H9 (cell line): Measurements from ENCODE around the gene MEP1A. TPM values are rescaled to one million over a fixed set of nuclear protein-coding genes. Genes with fewer than 3 reads are reported as not detected.

Experiments
- DNase-seq: peaks from one replicate; pipeline ENCODE4 v3.0.0-alpha.2; 2017
- H2AFZ ChIP-seq: one replicate; pipeline ENCODE4 v1.6.1; 2013; ENCODE audit warnings: mild to moderate bottlenecking, low read length, control low read depth, moderate library complexity
- H2AK5ac ChIP-seq: 2 replicates; pipeline ENCODE4 v1.6.1; 2013; ENCODE audit warnings: low read length, control low read depth, mixed read lengths; ENCODE audit not compliant: insufficient read length
- H2BK120ac ChIP-seq: one replicate; pipeline ENCODE4 v1.6.1; 2013; ENCODE audit warnings: low read depth, mild to moderate bottlenecking, low read length, control low read depth, inconsistent platforms; ENCODE audit not compliant: poor library complexity, severe bottlenecking
- H2BK12ac ChIP-seq: 2 replicates; pipeline ENCODE4 v1.6.1; 2013; ENCODE audit warnings: low read length, control low read depth, mixed read lengths, low read depth; ENCODE audit not compliant: insufficient read length
- H2BK15ac ChIP-seq: 2 replicates; pipeline ENCODE4 v1.6.1; 2013; ENCODE audit warnings: low read depth, low read length, control low read depth
- H2BK20ac ChIP-seq: one replicate; pipeline ENCODE4 v1.6.1; 2013; ENCODE audit warnings: low read depth, mild to moderate bottlenecking, low read length, control low read depth, inconsistent platforms; ENCODE audit not compliant: poor library complexity, severe bottlenecking
- H2BK5ac ChIP-seq: 2 replicates; pipeline ENCODE4 v1.6.1; 2013; ENCODE audit warnings: low read length, control low read depth, mixed read lengths; ENCODE audit not compliant: insufficient read length
- H3K14ac ChIP-seq: 2 replicates; pipeline ENCODE4 v1.6.1; 2013; ENCODE audit warnings: low read length, control low read depth; ENCODE audit not compliant: insufficient read depth
- H3K18ac ChIP-seq: 2 replicates; pipeline ENCODE4 v1.6.1; 2013; ENCODE audit warnings: low read depth, mild to moderate bottlenecking, mixed read lengths, low read length, control low read depth; ENCODE audit not compliant: insufficient read length
- H3K23ac ChIP-seq: 2 replicates; pipeline ENCODE4 v1.6.1; 2013; ENCODE audit warnings: low read length, control low read depth, mixed read lengths, low read depth; ENCODE audit not compliant: insufficient read length
- H3K23me2 ChIP-seq: 2 replicates; pipeline ENCODE4 v1.6.1; 2013; ENCODE audit warnings: low read depth, mild to moderate bottlenecking, mixed read lengths, low read length, control low read depth; ENCODE audit not compliant: insufficient read length, poor library complexity, severe bottlenecking
- H3K27ac ChIP-seq: 2 replicates; pipeline ENCODE4 v1.5.1; 2013; ENCODE audit warnings: low read length, control low read depth, mixed read lengths, low read depth; ENCODE audit not compliant: insufficient read length
- H3K27me3 ChIP-seq: 2 replicates; pipeline ENCODE4 v1.6.1; 2013; ENCODE audit warnings: low read length, control low read depth, inconsistent platforms; ENCODE audit not compliant: insufficient read depth
- H3K4ac ChIP-seq: 2 replicates; pipeline ENCODE4 v1.6.1; 2013; ENCODE audit warnings: low read depth, mild to moderate bottlenecking, control low read depth, inconsistent platforms, low read length, moderate library complexity
- H3K4me1 ChIP-seq: 2 replicates; pipeline ENCODE4 v1.6.1; 2013; ENCODE audit warnings: low read length, control low read depth, inconsistent platforms; ENCODE audit not compliant: insufficient read depth
- H3K4me2 ChIP-seq: 2 replicates; pipeline ENCODE4 v1.6.1; 2013; ENCODE audit warnings: low read length, control low read depth, mixed read lengths; ENCODE audit not compliant: insufficient read length, insufficient read depth
- H3K56ac ChIP-seq: 2 replicates; pipeline ENCODE4 v1.6.1; 2013; ENCODE audit warnings: low read depth, mild to moderate bottlenecking, mixed read lengths, low read length, control low read depth; ENCODE audit not compliant: insufficient read length
- H3K79me1 ChIP-seq: 2 replicates; pipeline ENCODE4 v1.6.1; 2013; ENCODE audit warnings: low read depth, mild to moderate bottlenecking, moderate library complexity, low read length, control low read depth, inconsistent platforms; ENCODE audit not compliant: insufficient read depth, poor library complexity, severe bottlenecking
- H3K79me2 ChIP-seq: 2 replicates; pipeline ENCODE4 v1.6.1; 2013; ENCODE audit warnings: low read length, control low read depth, inconsistent platforms; ENCODE audit not compliant: insufficient read depth
- H3K9ac ChIP-seq: 2 replicates; pipeline ENCODE4 v1.6.1; 2013; ENCODE audit warnings: low read length, control low read depth, mixed read lengths; ENCODE audit not compliant: insufficient read length; ENCODE audit errors: extremely low read depth
- H3K9me3 ChIP-seq: one replicate; pipeline ENCODE4 v1.6.1; 2013; ENCODE audit warnings: low read depth, low read length, inconsistent platforms; ENCODE audit not compliant: control insufficient read depth
- H3T11ph ChIP-seq: one replicate; pipeline ENCODE4 v1.6.1; 2013; ENCODE audit warnings: mild to moderate bottlenecking, low read length, control low read depth, inconsistent platforms
- H4K20me1 ChIP-seq: one replicate; pipeline ENCODE4 v1.6.1; 2013; ENCODE audit not compliant: control insufficient read depth, insufficient read length, insufficient read depth
- H4K5ac ChIP-seq: 2 replicates; pipeline ENCODE4 v1.6.1; 2013; ENCODE audit warnings: low read depth, mild to moderate bottlenecking, mixed read lengths, low read length, control low read depth; ENCODE audit not compliant: insufficient read length
- H4K8ac ChIP-seq: replicated peaks from 2 replicates; pipeline ENCODE4 v1.6.1; 2013; ENCODE audit warnings: low read length, control low read depth, mixed read lengths, low read depth; ENCODE audit not compliant: insufficient read length
- H4K91ac ChIP-seq: 2 replicates; pipeline ENCODE4 v1.6.1; 2013; ENCODE audit warnings: low read depth, mild to moderate bottlenecking, moderate library complexity, mixed read lengths, low read length, control low read depth; ENCODE audit not compliant: insufficient read length
- H3K27ac Mint-ChIP-seq, 3 experiments: 2 replicates in 2 of 3; 3 replicates in 1 of 3; pipeline ENCODE4 v1.8.0; 2020 to 2021; ENCODE audit warnings: mixed read lengths in 3 of 3, mild to moderate bottlenecking in 1 of 3, moderate library complexity in 1 of 3
- H3K27me3 Mint-ChIP-seq: 2 replicates; pipeline ENCODE4 v1.8.0; 2021; ENCODE audit warnings: low read depth, mild to moderate bottlenecking, moderate library complexity, mixed read lengths
- H3K36me3 Mint-ChIP-seq, 3 experiments: 2 replicates in 2 of 3; 3 replicates in 1 of 3; pipeline ENCODE4 v1.8.0; 2020 to 2021; ENCODE audit warnings: low read depth in 3 of 3, mixed read lengths in 3 of 3; ENCODE audit not compliant: insufficient read depth in 1 of 3
- H3K4me1 Mint-ChIP-seq, 2 experiments: 2 replicates each; pipeline ENCODE4 v1.8.0; 2020; ENCODE audit warnings: mixed read lengths in 2 of 2
- H3K4me3 Mint-ChIP-seq, 2 experiments: 2 replicates in 1 of 2; 3 replicates in 1 of 2; pipeline ENCODE4 v1.8.0; 2020 to 2021; ENCODE audit warnings: mild to moderate bottlenecking in 2 of 2, mixed read lengths in 2 of 2, moderate library complexity in 1 of 2
- H3K9me3 Mint-ChIP-seq, 2 experiments: 2 replicates in 1 of 2; 3 replicates in 1 of 2; pipeline ENCODE4 v1.8.0; 2020; ENCODE audit warnings: mild to moderate bottlenecking in 2 of 2, mixed read lengths in 2 of 2, moderate library complexity in 1 of 2
- CTCF ChIP-seq: fragments of 200-600 bp; sonication (generic); conservative IDR thresholded peaks from 3 replicates; pipeline ENCODE4 v1.8.0; 2021; ENCODE audit warnings: antibody characterized with exemption, mild to moderate bottlenecking
- WGBS: extraction: QIAGEN DNeasy Blood & Tissue Kit; methylation state at CpG from one replicate; pipeline ENCODE4 v1.1.7; 2013; ENCODE audit warnings: missing lambda C conversion rate, low lambda C conversion rate, mixed read lengths; ENCODE audit not compliant: insufficient read length; ENCODE audit errors: extremely low coverage; 5-methylcytosine and 5-hydroxymethylcytosine counted together
- total RNA-seq: library from RNA; stranded (reverse); gene quantifications from 2 replicates; pipeline ENCODE4 v1.2.1, GENCODE V29; 2021

The MEP1A gene
- total RNA-seq, 1 experiment from 2014 or later = not detected

GRCh38 chr6:46787871-46788540, 5.2 kb upstream of the MEP1A start:
- Mint-ChIP-seq H3K4me3 (no peak overlapping the region), H3K27ac (no peak overlapping the region), H3K9me3 (no peaks in the 10 kb centered on the region), H3K27me3 (no peaks in the 10 kb centered on the region; the same call in 1 of the 2 replicates), H3K4me1 (no peaks in the 10 kb centered on the region), H3K36me3 (no peaks in the 10 kb centered on the region)
- no peaks in the 10 kb centered on the region for H4K20me1 ChIP-seq
- no peaks in the 10 kb centered on the region for H3K4me1 ChIP-seq
- no peak overlapping the region for H3K23ac ChIP-seq
- H3K9ac ChIP-seq = no peak overlapping the region
- H3K79me2 ChIP-seq = no peaks in the 10 kb centered on the region
- no peaks in the 10 kb centered on the region for H3K27me3 ChIP-seq
- H3K4me2 ChIP-seq = no peak overlapping the region
- no peak overlapping the region for H4K5ac ChIP-seq
- WGBS = no CpG with 5 or more reads among the region's 5 CpGs
- H4K8ac ChIP-seq = no peak overlapping the region
- H4K91ac ChIP-seq = no peak overlapping the region
- H3K27ac ChIP-seq = no peak overlapping the region
- no peak overlapping the region for H3K14ac ChIP-seq
- H3K18ac ChIP-seq = no peak overlapping the region
- no peak overlapping the region for H2BK5ac ChIP-seq
- no peaks in the 10 kb centered on the region for H3K23me2 ChIP-seq
- no peak overlapping the region for H3K4ac ChIP-seq
- H2AK5ac ChIP-seq = no peak overlapping the region
- no peak overlapping the region for H3K56ac ChIP-seq
- no peaks in the 10 kb centered on the region for H3K79me1 ChIP-seq
- no peak overlapping the region for H3T11ph ChIP-seq
- no peak overlapping the region for H2AFZ ChIP-seq
- H2BK120ac ChIP-seq = no peak overlapping the region
- no peak overlapping the region for H2BK20ac ChIP-seq
- H2BK15ac ChIP-seq = no peak overlapping the region
- H2BK12ac ChIP-seq = no peak overlapping the region
- no peak for DNase-seq
- no peaks in the 10 kb centered on the region for H3K9me3 ChIP-seq
- no peak for TF ChIP-seq CTCF
